Measurements from ENCODE around the gene TOM1L2.

DNA sequence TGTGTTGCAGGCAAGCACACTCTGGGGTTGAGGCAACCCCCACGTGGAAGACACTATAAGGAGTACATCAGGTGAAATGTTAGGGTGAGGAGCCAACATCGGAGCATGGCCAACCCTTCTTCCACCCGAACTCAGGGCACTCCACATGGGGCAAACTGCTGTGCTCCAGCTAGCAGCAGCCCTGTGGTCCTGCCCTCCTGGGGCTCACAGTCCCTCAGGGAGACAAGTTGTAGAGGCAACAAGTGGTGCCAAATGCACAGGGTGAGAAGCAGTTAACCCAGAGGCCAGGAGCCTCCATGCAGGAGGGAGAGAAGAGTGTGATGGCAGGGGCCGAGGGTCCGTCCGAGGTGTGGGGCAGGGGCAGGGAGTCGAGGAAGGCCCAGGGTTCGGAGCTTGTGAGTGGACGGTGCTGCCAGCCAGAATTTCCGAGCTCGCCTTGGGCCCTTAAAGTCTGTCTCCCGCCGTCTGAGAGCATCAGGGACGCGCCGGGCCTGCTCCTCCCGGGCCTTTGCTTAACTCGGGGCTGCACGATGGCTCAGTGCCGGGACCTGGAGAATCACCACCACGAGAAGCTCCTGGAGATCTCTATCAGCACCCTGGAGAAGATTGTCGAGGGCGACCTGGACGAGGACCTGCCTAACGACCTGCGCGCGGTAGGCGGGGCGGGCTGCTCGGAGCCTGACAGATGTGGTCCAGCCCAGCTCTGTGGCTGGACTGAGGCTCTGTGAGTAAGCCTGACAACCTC lies 34.5 kb upstream of the TOM1L2 start:
- TF ChIP-seq EP300 (IDR thresholded peaks at IDR 0.05; ENCODE audit: borderline replicate concordance) (no peak), TAF1 (IDR thresholded peaks at IDR 0.05; ENCODE audit: low read depth) (no peak), TCF12 (IDR thresholded peaks at IDR 0.05; ENCODE audit: low read depth) (no peak), EGR1 (IDR thresholded peaks at IDR 0.05) (no peak), CEBPB (IDR thresholded peaks at IDR 0.05) (no peak)

Data from Ishikawa (cell line).